Measurements from ENCODE around the gene GPA33.

- TF ChIP-seq POLR2AphosphoS5 (IDR thresholded peaks at IDR 0.05; ENCODE audit: low read depth, low read length): no peak
- no peak for TF ChIP-seq SIN3A (IDR thresholded peaks at IDR 0.05; ENCODE audit: borderline replicate concordance, insufficient read depth, low read length)
- TF ChIP-seq TAF1 (IDR thresholded peaks at IDR 0.05; ENCODE audit: borderline replicate concordance, insufficient read depth, low read length): no peak
- no peak for TF ChIP-seq REST (IDR thresholded peaks at IDR 0.05; ENCODE audit: insufficient read depth in 1 of 2, low read depth in 2 of 2, low read length in 2 of 2)
Measured at GRCh38 chr1:167059809-167060107, 30.4 kb downstream of the GPA33 start.
